ENCODE data around the gene DBI. TPM values are rescaled to one million over a fixed set of nuclear protein-coding genes. Genes with fewer than 3 reads are reported as not detected.

DBI gene
- total and polyA plus RNA-seq, 2 experiments from 2014 or later, result 171 to 873 TPM

DNA sequence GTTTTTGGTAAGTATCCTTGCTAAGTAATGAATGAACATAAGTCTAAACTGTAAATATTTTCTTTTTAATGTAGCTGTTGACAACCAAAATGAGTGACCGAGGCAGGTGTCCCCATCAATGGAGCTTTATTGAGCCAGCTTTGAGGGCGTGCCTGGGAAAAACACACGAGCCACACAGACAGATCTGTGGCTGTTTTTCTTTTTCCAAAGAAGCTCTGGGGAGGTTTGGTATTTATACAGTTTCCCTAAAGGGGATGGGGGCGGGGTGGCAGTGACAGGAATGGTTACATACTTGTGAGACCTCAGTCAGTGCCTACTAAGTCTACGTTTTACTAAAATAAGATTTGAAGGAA, 11.2 kb downstream of the DBI start:
- H3K27ac ChIP-seq (ENCODE audit: low read depth), result no peak overlapping the region
- no peaks in the 10 kb centered on the region for H3F3A ChIP-seq (replicated peaks; ENCODE audit: low read depth)
- Mint-ChIP-seq H3K27ac (no peak overlapping the region), H3K9me3 (peaks cover 6% of the 10 kb centered on the region), H3K36me3 (ENCODE audit: low read depth) (peaks cover 22% of the 10 kb centered on the region), H3K4me3 (no peak overlapping the region), H3K27me3 (ENCODE audit: insufficient read depth, low read depth, poor library complexity) (peaks cover 4% of the 10 kb centered on the region), H3K4me1 (peaks cover 10% of the 10 kb centered on the region)
- TF ChIP-seq POLR2AphosphoS5 (IDR thresholded peaks at IDR 0.05; ENCODE audit: low read depth) (no peak), ZNF114 (CRISPR knock-in tag; IDR thresholded peaks at IDR 0.05) (no peak)
- TF ChIP-seq, protein P1, sequence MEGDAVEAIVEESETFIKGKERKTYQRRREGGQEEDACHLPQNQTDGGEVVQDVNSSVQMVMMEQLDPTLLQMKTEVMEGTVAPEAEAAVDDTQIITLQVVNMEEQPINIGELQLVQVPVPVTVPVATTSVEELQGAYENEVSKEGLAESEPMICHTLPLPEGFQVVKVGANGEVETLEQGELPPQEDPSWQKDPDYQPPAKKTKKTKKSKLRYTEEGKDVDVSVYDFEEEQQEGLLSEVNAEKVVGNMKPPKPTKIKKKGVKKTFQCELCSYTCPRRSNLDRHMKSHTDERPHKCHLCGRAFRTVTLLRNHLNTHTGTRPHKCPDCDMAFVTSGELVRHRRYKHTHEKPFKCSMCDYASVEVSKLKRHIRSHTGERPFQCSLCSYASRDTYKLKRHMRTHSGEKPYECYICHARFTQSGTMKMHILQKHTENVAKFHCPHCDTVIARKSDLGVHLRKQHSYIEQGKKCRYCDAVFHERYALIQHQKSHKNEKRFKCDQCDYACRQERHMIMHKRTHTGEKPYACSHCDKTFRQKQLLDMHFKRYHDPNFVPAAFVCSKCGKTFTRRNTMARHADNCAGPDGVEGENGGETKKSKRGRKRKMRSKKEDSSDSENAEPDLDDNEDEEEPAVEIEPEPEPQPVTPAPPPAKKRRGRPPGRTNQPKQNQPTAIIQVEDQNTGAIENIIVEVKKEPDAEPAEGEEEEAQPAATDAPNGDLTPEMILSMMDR (conservative IDR thresholded peaks at IDR 0.05; ENCODE audit: low read depth in 2 of 2), result no peak
- no peak overlapping the region for H2AFZ ChIP-seq
- H3K4me1 ChIP-seq (ENCODE audit: insufficient read depth), result peaks cover 4% of the 10 kb centered on the region; the same call in 1 of the 2 replicates
- no peaks in the 10 kb centered on the region for H3K27me3 ChIP-seq (ENCODE audit: insufficient read depth)
- no peaks in the 10 kb centered on the region for H4K20me1 ChIP-seq (replicated peaks; ENCODE audit: insufficient read depth)
- H3K9me2 ChIP-seq (ENCODE audit: insufficient read depth), result no peaks in the 10 kb centered on the region
- no peak overlapping the region for H3K4me3 ChIP-seq
- no peak overlapping the region for H3K4me2 ChIP-seq
- ATAC-seq (no peak), DNase-seq (ENCODE audit: low spot score) (no peak)
- no peaks in the 10 kb centered on the region for H3K79me2 ChIP-seq (replicated peaks; ENCODE audit: insufficient read depth)
- H3K36me3 ChIP-seq (ENCODE audit: insufficient read depth), result peaks cover 11% of the 10 kb centered on the region; the same call in 1 of the 2 replicates

DNA sequence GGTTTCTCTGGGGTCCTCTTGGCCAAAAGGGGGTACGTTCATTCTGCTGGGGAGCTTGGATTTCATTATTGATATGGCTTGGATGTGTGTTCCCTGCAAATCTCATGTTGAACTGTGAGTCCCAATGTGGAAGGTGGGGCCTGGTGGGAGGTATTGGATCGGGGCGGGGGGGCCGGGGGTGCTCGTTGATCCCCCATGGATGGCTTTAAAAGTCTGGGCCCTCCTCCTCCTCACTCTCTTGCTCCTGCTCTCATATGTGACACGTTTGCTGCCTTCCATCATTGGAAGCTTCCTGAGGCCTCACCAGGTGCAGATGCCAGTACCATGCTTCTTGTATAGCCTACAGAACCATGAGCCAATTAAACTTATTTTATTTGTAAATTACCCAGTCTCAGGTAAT, 11.8 kb downstream of the DBI start:
- Mint-ChIP-seq H3K27me3 (ENCODE audit: insufficient read depth, low read depth, poor library complexity) (peaks cover 4% of the 10 kb centered on the region), H3K4me3 (no peak overlapping the region), H3K9me3 (peaks cover 5% of the 10 kb centered on the region), H3K27ac (no peak overlapping the region), H3K4me1 (peaks cover 10% of the 10 kb centered on the region), H3K36me3 (ENCODE audit: low read depth) (peaks cover 16% of the 10 kb centered on the region)
- ATAC-seq (no peak), DNase-seq (ENCODE audit: low spot score) (no peak)
- TF ChIP-seq, protein P2, sequence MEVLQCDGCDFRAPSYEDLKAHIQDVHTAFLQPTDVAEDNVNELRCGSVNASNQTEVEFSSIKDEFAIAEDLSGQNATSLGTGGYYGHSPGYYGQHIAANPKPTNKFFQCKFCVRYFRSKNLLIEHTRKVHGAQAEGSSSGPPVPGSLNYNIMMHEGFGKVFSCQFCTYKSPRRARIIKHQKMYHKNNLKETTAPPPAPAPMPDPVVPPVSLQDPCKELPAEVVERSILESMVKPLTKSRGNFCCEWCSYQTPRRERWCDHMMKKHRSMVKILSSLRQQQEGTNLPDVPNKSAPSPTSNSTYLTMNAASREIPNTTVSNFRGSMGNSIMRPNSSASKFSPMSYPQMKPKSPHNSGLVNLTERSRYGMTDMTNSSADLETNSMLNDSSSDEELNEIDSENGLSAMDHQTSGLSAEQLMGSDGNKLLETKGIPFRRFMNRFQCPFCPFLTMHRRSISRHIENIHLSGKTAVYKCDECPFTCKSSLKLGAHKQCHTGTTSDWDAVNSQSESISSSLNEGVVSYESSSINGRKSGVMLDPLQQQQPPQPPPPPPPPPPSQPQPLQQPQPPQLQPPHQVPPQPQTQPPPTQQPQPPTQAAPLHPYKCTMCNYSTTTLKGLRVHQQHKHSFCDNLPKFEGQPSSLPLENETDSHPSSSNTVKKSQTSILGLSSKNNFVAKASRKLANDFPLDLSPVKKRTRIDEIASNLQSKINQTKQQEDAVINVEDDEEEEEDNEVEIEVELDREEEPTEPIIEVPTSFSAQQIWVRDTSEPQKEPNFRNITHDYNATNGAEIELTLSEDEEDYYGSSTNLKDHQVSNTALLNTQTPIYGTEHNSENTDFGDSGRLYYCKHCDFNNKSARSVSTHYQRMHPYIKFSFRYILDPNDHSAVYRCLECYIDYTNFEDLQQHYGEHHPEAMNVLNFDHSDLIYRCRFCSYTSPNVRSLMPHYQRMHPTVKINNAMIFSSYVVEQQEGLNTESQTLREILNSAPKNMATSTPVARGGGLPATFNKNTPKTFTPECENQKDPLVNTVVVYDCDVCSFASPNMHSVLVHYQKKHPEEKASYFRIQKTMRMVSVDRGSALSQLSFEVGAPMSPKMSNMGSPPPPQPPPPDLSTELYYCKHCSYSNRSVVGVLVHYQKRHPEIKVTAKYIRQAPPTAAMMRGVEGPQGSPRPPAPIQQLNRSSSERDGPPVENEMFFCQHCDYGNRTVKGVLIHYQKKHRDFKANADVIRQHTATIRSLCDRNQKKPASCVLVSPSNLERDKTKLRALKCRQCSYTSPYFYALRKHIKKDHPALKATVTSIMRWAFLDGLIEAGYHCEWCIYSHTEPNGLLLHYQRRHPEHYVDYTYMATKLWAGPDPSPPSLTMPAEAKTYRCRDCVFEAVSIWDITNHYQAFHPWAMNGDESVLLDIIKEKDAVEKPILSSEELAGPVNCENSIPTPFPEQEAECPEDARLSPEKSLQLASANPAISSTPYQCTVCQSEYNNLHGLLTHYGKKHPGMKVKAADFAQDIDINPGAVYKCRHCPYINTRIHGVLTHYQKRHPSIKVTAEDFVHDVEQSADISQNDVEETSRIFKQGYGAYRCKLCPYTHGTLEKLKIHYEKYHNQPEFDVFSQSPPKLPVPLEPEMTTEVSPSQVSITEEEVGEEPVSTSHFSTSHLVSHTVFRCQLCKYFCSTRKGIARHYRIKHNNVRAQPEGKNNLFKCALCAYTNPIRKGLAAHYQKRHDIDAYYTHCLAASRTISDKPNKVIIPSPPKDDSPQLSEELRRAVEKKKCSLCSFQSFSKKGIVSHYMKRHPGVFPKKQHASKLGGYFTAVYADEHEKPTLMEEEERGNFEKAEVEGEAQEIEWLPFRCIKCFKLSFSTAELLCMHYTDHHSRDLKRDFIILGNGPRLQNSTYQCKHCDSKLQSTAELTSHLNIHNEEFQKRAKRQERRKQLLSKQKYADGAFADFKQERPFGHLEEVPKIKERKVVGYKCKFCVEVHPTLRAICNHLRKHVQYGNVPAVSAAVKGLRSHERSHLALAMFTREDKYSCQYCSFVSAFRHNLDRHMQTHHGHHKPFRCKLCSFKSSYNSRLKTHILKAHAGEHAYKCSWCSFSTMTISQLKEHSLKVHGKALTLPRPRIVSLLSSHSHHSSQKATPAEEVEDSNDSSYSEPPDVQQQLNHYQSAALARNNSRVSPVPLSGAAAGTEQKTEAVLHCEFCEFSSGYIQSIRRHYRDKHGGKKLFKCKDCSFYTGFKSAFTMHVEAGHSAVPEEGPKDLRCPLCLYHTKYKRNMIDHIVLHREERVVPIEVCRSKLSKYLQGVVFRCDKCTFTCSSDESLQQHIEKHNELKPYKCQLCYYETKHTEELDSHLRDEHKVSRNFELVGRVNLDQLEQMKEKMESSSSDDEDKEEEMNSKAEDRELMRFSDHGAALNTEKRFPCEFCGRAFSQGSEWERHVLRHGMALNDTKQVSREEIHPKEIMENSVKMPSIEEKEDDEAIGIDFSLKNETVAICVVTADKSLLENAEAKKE (CRISPR knock-in tag; IDR thresholded peaks at IDR 0.05), result no peak
- no peaks in the 10 kb centered on the region for H3K9me2 ChIP-seq (ENCODE audit: insufficient read depth)
- no peaks in the 10 kb centered on the region for H3K27me3 ChIP-seq (ENCODE audit: insufficient read depth)
- no peak overlapping the region for H3K4me3 ChIP-seq
- H3K4me1 ChIP-seq (ENCODE audit: insufficient read depth), result peaks cover 4% of the 10 kb centered on the region; the same call in 1 of the 2 replicates
- no peak overlapping the region for H3K27ac ChIP-seq (ENCODE audit: low read depth)
- no peak overlapping the region for H2AFZ ChIP-seq
- H3K79me2 ChIP-seq (replicated peaks; ENCODE audit: insufficient read depth), result no peaks in the 10 kb centered on the region
- H4K20me1 ChIP-seq (replicated peaks; ENCODE audit: insufficient read depth), result no peaks in the 10 kb centered on the region
- H3K36me3 ChIP-seq (ENCODE audit: insufficient read depth), result peaks cover 9% of the 10 kb centered on the region; the same call in 1 of the 2 replicates
- no peak overlapping the region for H3K4me2 ChIP-seq
- no peaks in the 10 kb centered on the region for H3F3A ChIP-seq (replicated peaks; ENCODE audit: low read depth)

Data from GM23338 (cell line).